PFSK-1 (cell line): ENCODE measurements around the gene PARP2.

Source experiments
- FOXP2 ChIP-seq: optimal IDR thresholded peaks from 2 replicates; pipeline ENCODE3; 2011; ENCODE audit warnings: borderline replicate concordance, control low read depth, inconsistent platforms; ENCODE audit not compliant: insufficient read depth; ENCODE audit errors: extremely low read length, extremely low read depth
- POLR2AphosphoS5 ChIP-seq: IDR thresholded peaks from 2 replicates; pipeline ENCODE4 v1.6.1; 2012; ENCODE audit warnings: low read depth, mild to moderate bottlenecking, control low read depth, low read length, moderate library complexity
- REST ChIP-seq, 2 experiments: IDR thresholded peaks; 2 replicates each; pipeline versions ENCODE4 v1.6.1 to v1.8.0; 2011 to 2012; ENCODE audit warnings: low read depth in 2 of 2, low read length in 2 of 2, control low read depth in 1 of 2, inconsistent platforms in 1 of 2, mild to moderate bottlenecking in 1 of 2, moderate library complexity in 1 of 2; ENCODE audit not compliant: insufficient read depth in 1 of 2
- SIN3A ChIP-seq: IDR thresholded peaks from 2 replicates; pipeline ENCODE4 v1.6.1; 2012; ENCODE audit warnings: mild to moderate bottlenecking, low read length, moderate library complexity, borderline replicate concordance; ENCODE audit not compliant: insufficient read depth
- TAF1 ChIP-seq: IDR thresholded peaks from 2 replicates; pipeline ENCODE4 v1.6.1; 2012; ENCODE audit warnings: low read length, control low read depth, borderline replicate concordance; ENCODE audit not compliant: insufficient read depth

The PARP2 gene

GRCh38 chr14:20305265-20306078 is 38.0 kb upstream of the PARP2 start, which contains the start of gene TTC5:
TSS of gene TTC5 (minus strand) at chr14:20305951. CDS start at chr14:20305937, 14 bp downstream.
- TF ChIP-seq POLR2AphosphoS5 (peak; percentile 44; the same call in 1 of the 2 replicates), SIN3A (no peak; the same call in 1 of the 2 replicates), TAF1 (peak; percentile 51; the same call in 1 of the 2 replicates)

- TF ChIP-seq POLR2AphosphoS5, result no peak
- no peak for TF ChIP-seq REST (IDR thresholded peaks at IDR 0.05; ENCODE audit: insufficient read depth in 1 of 2, low read depth in 2 of 2, low read length in 2 of 2)
- TF ChIP-seq SIN3A, result no peak
- no peak for TF ChIP-seq FOXP2
- no peak for TF ChIP-seq TAF1
Observed at GRCh38 chr14:20306079-20306423, 37.4 kb upstream of the PARP2 start.

DNA sequence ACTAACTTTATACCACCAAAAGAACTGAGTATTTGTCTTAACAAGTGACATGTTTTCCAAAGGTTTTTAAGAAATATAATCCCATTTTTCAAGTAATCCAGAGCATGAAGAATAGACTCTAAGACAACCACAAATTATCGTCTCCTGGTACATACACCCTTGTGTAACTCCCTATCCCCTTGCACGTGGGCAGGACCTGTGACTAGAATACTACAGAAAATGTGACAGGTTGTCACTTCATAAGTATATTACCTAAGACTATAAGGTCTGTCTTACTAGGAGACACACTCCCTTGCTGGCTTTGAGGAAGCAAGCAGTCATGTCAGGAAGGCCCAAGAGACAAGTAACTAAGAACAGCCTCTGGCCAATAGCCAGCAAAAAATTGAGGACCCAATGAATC is 29.4 kb upstream of the PARP2 start:
- TF ChIP-seq POLR2AphosphoS5 (no peak), FOXP2 (no peak), REST (IDR thresholded peaks at IDR 0.05; ENCODE audit: insufficient read depth in 1 of 2, low read depth in 2 of 2, low read length in 2 of 2) (no peak), TAF1 (no peak), SIN3A (no peak)

GRCh38 chr14:20317720-20318119 is 25.7 kb upstream of the PARP2 start:
- TF ChIP-seq REST (IDR thresholded peaks at IDR 0.05; ENCODE audit: insufficient read depth in 1 of 2, low read depth in 2 of 2, low read length in 2 of 2) (no peak), POLR2AphosphoS5 (no peak), FOXP2 (no peak), SIN3A (no peak)

DNA sequence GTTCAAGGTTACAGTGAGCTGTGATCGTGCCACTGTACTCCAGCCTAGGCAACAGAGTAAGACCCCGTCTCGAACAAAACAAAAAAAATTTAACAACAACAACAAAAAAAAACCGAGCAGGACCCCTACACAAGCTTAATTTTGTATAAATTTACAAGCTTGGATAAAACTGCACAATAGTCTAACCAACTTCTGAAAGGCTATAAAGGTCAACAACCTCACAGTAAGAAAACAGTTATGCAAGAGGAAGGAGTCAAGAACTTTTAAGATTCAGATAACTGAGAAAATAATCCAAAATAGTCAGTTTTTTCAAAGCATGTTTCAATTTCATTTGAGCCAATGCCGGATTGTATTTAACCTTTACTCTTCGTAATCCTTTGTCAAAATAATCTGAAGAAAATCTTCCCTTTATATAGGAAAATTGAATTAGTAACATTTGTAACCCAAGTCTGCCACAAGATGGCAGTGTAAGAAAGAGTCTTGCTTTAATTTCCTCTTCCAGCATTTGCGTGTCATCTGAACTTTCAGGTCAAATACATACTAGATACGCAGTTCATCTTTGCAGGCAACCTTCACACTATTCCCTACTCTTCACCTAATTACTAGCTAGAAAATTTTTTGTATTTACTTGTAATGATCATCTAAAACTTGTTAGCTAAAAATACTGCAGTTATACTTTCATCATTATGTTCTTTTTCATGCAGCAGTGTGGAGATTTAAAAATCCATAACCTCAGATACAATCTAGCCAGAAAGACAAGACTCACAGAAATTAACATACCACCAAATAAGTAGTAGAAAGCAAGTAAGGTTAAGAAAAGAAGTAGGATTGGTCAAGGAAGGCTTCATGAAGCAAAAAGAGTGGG is 16.2 kb upstream of the PARP2 start:
- TF ChIP-seq TAF1, result no peak
- TF ChIP-seq POLR2AphosphoS5, result no peak
- no peak for TF ChIP-seq FOXP2
- no peak for TF ChIP-seq REST (IDR thresholded peaks at IDR 0.05; ENCODE audit: insufficient read depth in 1 of 2, low read depth in 2 of 2, low read length in 2 of 2)
- TF ChIP-seq SIN3A, result no peak
